HG03439 (cell line): ENCODE data around the gene ESR1.
"Not testable (repeated sequence)": the region's sequence is repeated elsewhere in the genome, so short reads cannot be mapped to it uniquely, and the experiment has no call there.

Experiments
- ATAC-seq: cut with Tn5 transposase; IDR thresholded peaks from one replicate; pipeline ENCODE4 v1.9.1; 2021; ENCODE audit warnings: mild to moderate bottlenecking, moderate library complexity; ENCODE audit not compliant: unreplicated experiment

Gene ESR1

DNA sequence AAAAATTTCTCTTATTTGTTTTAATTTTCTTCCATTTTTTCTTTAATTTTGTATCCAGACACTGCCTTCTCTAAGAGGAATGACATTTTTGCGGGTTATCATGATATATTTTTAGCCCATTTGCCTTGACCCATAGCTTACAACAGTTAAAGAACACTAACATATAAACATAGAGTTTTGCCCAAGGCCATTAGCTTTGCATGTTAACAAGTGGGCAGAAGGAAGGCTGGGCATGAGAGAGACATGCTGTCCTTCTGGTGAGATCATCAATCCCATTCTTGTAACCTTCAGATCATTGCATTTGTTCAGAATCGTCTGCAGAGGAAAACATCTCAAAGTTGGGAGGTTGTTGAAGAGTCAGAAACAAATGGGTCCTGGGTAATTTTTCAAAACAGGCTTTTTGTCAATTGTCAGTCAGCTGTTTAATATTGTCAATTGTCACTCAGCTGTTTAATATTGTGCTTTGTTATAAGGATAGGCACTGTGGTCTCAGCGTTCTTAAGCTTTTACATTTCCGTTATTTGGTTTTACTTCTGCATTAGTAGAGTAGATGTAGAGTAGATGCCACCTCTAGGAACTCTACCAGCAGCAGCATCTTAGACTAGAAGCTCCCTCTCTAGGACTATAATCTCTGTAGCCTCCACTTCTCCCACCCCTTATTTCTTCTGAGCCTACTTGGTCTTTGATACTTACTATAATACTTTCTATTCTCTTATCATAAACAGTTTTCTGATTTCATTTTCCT is 243.1 kb downstream of the ESR1 start:
- no peak for ATAC-seq

DNA sequence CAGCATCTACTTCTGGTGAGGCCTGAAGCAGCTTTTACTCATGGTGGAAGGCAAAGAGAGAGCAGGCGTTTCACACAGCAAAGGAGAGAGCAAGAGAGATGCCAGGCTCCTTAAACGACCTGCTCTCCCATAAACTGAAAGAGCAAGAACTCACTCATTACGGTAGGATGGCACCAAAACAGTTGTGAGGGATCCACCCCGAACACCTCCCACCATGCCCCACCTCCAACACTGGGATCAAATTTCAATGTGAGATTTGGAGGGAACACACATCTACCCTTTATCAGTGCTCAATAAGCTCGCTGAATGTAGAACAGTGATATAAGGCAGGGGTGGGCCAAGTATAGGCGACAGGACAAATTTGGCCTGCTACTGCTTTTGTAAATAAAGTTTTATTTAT is 244.6 kb downstream of the ESR1 start:
- no peak for ATAC-seq

DNA sequence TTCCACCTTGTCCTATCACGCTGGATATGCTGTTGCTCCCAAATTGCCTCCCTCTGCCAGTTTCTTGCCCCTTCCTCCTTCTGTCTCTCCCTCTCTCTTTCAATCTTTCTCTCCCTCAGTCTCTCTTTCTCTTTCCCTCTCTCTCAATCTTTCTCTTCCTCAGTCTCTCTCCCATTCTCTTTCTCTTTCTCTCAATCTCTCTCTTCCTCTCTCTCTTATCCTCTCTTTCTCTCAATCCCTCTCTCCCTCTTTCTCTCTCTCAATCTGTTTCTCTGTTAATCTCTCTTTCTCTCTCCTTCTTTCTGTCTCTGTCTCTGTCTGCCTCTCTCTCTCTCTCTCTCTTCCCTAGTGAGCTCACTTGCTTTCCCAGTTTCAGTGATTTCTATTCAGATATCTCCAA is 245.8 kb downstream of the ESR1 start:
- no peak for ATAC-seq

DNA sequence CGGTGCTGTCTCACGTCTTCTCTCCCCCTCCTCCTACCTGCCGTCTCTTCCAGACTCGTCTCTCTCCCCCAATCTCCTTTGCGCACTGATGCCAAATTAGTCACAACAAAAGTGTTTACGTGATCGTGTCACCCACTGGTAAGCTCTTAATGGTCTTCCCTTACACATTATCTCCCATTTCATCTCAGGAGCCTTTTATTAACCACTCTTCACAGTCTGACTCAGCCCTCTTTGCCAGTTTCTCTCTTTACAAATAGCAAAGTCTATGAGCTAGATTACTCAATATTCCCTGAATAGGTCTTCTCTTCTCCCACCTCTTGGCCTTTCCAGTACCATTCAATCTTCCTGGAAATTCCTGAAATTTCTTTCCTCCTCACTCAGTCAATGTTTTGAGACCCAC is 247.0 kb downstream of the ESR1 start:
- ATAC-seq = no peak

DNA sequence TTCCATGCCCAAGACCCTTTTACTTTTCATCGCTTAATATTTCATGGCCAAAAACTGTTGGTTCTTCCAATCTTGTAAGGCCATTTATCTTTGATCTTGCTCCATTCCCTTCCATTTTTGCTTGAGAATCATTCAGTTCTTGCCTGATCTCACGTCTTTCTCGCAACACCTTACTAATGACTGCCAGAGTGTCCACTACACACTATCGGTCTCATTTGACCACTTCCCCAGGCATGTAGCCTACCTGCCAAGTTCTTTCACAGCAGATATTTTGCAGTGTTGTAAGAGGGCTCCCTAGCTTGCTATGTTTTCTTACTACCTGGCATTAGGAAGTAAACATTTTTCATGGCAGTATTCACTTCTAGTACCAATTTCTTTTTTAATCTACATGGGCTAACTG is 248.0 kb downstream of the ESR1 start:
- ATAC-seq = no peak

DNA sequence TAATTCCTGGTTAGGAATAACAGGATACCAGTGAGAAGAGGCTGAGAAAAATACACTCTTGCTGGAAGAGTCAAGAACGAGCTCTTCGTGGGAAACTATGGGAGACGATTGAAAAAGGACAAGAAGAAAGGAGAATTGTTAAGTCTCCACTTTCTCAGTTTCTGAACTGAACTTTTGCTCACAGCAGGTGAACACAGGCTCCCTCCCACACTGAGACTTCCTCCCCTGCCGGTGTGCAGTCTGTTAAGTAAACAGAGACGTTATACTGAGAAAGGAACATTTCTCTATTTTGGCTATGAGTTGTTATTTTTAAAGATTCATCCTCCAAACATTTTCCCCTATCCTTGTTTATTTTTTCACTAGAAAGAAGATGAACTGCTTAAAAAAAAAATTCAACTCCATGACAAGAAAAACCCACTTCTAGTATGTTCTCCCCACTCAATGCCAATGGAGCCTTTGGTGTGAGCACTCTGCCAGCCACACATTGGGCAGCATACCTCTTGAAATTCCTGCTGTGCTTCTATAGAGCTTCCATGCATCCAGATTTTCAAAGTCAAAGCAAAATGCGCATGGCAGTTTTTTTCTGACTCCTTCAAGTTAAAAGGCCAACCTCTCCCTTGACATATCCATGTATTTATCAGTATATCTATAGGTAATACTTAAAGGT is 250.5 kb downstream of the ESR1 start:
- ATAC-seq = no peak

DNA sequence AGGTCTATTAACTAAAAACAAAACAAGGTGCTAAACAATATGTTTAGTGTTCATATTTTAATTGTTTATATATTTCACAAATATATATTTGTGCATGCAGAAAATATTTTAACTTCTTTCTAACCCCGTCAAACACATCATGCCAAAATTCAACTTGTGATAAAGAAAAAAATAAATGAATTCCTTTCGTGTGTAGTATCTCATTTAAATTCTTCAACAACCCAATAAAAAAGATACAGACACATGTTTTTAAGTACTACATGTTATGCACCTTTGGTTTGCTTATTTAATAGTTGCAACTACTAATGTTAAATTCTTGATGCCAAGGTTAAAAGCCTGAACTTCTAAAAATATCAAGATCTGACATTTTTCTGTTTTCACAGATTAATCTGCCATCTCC is 252.4 kb downstream of the ESR1 start:
- no peak for ATAC-seq

DNA sequence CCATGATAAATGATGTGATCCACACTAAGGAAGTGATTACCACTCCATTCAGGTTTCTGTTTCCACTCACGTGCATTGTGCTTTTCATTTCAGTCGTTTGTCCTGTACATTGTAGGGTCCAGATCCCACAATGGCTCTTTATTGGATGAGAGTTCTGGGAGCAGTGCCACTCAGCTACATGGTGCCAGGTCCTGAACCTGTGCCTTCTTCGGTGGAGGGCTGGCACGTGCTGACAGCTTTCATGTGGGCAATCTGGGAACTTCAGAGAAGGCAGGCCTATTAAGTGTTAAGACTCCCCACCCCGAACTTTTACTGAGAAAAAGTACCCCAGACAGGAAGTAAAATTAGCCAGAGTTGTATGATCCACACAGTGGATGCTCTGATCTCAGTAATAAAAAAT is 255.0 kb downstream of the ESR1 start:
- no peak for ATAC-seq

DNA sequence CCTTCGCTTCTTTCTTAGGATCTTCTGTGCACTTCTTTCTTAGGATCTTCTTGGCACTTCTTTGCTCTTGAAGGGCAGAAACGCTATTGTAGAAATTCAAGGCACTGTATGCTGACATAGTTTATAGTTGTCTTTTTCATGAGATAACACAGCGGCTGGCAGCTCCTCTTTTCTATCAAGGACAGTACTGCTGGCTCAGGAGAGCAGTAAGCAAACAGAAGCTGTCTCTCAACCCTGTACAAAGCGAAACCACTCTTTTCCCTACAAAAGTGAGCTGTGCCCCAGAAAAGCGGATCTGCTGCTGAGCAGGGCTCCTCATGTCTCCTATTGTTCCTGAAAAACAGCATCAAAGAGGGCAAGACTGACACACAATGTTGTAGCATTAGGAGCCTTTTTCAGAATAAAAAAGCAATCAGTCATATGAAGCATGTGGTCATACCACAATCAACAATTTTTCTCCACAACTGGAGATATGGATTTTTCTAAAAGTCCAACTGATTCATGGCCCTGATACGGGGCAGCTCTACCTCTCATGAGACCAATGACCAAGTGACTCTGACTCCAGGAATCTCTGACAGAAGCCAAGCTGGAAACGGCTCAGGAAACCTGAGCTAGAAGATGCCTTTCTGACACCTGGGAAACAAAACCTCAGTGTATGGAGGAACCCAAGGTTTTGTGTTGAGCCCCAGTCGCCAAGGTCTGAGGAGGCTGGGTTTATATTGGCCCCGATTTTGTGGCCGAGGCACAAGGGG is 255.9 kb downstream of the ESR1 start:
- ATAC-seq = no peak

DNA sequence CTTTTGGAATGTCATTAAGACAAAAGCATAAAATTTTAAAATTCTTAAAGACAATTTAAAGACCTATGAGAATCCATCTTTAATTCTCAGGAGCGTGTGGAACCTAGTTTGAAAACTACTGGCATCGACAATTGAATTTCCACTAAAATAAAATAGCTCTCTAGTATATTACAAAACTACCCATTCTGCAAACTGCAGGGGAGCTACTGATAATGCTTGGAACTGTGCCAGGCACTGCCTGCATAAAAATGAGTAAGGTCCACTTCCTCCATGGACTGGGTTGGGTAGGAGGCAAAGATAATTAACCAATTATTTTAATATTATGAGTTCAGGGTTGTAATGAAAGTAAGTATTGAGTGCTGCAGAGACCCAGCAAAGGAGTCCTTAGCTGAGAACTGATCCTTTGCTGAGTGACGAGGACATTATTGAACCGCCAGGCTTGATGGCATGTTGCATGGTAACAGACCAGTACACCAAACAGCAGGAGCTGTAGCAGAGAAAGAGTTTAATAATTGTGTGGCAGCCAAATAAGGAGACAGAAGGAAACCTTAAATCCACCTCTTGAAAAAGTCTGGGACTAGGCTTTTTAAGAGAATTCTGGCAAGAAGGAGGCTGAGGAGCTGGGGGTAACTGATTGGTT is 261.3 kb downstream of the ESR1 start:
- no peak for ATAC-seq

DNA sequence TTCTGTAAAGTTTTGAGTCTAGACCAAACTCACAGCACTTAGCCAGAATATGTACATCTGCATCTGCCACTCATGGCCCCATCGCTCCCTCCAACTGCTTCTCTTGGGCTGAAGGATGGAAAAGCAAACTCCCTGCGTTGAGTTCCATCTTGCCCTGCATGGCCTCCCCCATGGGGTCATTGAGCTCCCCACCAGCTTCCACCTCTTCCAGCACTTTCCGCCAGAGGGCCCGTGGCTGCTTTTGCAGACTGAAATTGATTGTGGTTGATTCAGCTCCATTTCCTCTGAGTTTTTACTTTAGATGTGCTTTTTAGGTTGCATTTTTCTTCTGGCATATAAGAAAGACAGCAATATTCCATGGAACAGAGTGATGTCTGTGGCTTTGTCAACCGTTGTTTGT is 263.1 kb downstream of the ESR1 start:
- ATAC-seq = no peak

DNA sequence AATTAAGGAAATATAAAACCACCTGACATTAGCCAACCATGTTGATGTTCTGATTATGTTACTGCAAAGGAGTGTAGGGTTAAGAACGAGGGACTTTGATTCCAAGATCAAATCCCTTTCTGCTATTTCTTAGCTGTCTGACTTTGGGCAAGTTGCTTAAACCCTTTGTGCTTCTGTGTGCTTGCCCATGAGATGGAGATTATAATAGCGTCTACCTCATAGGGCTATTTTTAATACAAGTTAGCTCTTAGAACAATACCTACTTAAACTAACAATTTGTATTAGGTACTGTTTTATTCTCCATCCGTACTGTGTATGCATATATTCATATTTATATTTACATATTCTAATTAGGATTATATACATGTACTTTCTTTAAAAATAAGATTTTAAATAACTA is 263.8 kb downstream of the ESR1 start:
- ATAC-seq = no peak

DNA sequence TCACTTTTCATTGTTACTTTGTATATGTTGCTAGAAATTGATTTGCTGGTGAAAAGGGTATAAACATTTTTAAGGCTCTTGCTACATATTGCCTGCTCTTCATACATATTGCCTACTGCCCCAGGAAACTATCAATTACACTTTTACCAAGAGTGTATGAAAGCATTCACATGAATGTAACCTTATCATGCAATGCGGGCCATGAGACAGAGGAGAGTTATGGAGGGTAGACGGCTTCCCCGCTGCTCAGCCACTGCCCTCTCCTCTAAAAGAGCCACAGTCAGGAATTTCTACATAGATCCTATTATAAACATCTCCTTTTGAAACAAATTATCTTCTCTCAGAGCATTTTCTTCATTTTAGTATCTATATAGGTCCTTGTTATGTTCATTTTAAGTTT is 264.4 kb downstream of the ESR1 start:
- ATAC-seq = no peak

DNA sequence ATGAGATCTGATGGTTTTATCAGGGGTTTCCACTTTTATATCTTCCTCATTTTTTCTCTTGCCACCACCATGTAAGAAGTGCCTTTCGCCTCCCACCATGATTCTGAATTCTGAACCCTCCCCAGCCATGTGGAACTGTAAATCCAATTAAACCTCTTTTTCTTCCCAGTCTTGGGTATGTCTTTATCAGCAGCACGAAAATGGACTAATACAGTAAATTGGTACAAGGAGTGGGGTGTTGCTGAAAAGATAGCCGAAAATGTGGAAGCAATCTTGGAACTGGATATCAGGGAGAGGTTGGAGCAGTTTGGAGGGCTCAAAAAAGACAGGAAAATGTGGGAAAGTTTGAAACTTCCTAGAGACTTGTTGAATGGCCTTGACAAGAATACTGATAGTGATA is 268.8 kb downstream of the ESR1 start:
- ATAC-seq = not testable (repeated sequence)

DNA sequence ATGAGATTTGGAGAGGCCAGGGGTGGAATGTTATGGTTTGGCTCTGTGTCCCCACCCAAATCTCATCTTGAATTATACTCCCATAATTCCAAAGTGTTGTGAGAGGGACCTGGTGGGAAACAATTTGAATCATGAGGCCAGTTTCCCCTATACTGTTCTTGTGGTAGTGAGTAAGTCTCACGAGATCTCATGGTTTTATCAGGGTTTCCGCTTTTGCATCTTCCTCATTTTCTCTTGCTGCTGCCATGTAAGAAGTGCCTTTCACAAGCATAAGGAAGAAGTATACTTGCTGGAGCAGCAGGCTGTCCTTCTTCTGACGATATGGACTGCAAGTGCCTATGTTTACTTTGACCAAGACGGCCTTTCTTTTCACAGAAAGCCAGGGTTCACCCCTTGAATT is 270.5 kb downstream of the ESR1 start:
- no peak for ATAC-seq

DNA sequence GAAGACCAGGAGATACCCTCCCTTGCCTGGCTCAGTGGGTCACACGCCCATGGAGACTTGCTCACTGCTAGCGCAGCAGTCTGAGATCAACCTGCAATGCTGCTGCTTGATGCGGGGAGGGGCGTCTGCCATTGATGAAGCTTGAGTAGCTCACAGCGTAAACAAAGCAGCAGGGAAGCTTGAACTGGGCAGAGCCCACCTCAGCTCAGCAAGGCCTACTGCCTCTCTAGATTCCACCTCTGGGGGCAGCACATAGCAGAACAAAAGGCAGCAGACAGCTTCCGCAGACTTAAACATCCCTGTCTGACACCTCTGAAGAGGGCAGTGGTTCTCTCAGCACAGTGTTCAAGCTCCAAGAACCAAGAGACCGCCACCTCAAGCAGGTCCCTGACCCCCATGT is 271.3 kb downstream of the ESR1 start:
- ATAC-seq = no peak

DNA sequence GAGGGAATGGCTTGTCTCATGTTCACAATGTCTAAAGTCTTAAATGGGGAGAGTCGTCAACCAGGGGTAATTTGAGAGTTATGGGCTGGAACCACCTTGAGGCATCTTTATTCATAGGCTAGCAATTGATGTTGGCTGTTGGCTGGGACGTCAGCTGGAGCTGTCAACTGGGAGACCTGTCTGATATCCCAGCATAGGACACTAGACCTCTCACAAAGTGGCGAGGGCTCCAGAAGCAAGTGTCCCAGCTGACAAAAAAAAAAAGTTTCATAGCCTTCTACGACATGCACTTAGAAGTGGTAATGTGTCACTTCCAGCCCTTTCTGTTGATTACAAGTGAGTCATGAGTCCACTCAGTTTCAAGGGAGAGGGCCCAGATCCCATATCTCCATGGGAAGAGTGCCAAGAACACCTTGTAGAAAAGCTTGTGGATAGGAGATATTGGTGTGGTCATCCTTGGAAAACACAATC is 278.0 kb downstream of the ESR1 start:
- ATAC-seq = no peak

DNA sequence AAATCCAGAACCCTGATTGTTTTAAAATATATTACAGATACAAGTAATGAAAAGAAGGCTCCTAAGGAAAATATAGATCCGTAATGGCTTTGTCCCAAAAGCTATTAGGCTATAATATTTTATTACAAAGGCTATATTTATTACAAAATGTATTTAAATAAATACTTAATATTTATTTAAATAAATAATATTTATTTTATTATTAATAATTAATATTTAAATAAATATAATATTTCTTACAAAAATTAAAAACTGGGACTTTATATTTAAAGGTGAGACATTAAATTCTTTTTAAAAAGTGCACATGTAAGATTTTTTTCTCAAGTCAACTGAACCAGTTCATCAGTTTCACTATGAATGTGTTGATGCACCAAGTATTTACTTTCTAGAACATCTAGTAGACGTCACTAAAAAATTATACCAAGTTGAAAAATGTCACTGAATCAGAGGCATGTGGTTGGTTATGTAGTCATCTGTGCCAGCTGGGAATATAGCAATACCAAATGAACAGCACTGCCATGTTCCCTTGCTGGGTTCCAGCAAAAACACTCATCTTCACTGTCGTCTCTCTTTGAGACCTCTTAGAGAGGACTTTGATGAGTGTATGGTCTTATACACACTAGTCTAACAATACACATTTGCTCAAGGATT is 278.9 kb downstream of the ESR1 start:
- ATAC-seq = no peak

DNA sequence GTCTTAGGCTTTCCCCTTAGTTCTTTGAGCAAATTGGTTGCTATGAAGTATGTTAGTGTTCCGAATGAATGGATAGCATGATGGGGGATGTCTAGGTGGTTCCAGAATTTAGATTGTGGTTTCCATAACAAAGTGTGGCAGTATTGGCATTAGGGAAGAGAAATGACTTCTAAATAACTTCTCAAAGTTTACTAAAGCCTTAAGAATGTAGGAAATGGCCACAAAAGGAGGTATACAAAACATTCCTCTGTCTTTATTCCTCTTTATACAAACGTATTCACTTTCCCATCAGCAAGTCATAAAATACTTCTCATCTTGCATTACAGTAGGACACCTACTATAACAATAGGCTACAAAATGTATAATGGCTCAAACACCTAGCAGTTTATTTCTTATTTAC is 279.6 kb downstream of the ESR1 start:
- ATAC-seq = no peak

DNA sequence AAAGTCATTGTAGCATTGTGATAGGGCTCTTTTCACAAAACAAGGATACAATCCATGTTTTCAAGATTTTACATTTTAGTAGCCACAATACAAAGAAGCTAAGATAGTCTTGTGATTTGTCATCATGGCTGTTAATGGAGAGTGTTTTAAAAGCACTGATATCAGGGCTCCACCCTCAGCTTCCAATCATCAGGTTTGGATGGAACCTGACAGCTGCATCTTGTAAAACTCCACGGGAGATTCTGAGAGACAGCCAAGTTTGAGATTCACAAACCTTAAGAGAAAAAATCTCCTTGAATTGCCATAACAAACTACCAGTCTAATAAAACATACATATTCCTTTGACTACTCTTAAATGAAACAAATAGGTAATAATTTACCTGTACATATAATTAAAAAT is 280.2 kb downstream of the ESR1 start:
- ATAC-seq = no peak

DNA sequence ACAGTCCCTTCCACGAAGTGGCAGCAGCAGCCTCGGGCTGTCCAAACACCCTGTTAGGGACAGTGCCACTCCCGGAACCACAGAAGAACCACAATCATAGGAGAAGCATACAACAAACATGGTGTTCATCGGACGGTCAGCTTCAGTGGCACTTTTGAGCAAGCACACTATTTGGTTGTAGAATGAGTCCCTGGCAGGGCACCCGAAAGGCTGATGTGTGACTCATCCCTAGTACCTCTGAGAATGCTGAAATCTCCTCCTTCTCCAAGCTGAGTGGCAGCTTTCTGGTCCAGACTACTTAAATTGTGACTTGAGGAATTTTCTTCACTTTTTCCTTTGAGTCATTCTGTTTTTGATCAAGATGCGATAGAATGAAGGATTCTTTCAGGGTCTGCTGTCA is 282.5 kb downstream of the ESR1 start:
- ATAC-seq = no peak
